ENCODE measurements around the gene GIPC3.

Gene GIPC3

DNA sequence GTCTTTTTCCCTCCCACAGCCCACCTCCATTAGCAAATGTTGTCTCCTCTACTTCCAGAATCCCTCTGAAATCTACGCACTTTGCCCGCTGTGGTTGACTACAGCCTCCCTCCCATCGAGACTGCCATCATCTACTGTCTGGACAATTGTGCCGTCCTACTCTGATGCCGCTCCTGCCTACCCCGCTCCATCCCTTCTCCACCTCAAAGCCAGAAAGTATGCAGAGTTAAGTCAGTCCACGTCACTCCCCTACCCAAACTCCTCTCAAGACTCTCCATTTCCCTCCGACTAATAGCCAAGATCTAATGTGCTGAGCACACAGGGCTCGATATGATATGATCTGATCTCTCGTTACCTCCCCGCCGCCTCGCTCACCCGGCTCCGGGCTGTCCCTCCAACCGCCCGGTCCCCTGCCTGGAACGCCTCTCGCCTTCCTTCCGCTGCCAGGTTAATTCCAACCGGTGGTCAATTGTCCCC lies 40.8 kb downstream of the GIPC3 start:
- TF ChIP-seq, protein P1, sequence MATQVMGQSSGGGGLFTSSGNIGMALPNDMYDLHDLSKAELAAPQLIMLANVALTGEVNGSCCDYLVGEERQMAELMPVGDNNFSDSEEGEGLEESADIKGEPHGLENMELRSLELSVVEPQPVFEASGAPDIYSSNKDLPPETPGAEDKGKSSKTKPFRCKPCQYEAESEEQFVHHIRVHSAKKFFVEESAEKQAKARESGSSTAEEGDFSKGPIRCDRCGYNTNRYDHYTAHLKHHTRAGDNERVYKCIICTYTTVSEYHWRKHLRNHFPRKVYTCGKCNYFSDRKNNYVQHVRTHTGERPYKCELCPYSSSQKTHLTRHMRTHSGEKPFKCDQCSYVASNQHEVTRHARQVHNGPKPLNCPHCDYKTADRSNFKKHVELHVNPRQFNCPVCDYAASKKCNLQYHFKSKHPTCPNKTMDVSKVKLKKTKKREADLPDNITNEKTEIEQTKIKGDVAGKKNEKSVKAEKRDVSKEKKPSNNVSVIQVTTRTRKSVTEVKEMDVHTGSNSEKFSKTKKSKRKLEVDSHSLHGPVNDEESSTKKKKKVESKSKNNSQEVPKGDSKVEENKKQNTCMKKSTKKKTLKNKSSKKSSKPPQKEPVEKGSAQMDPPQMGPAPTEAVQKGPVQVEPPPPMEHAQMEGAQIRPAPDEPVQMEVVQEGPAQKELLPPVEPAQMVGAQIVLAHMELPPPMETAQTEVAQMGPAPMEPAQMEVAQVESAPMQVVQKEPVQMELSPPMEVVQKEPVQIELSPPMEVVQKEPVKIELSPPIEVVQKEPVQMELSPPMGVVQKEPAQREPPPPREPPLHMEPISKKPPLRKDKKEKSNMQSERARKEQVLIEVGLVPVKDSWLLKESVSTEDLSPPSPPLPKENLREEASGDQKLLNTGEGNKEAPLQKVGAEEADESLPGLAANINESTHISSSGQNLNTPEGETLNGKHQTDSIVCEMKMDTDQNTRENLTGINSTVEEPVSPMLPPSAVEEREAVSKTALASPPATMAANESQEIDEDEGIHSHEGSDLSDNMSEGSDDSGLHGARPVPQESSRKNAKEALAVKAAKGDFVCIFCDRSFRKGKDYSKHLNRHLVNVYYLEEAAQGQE (IDR thresholded peaks at IDR 0.05; ENCODE audit: insufficient read depth in 1 of 2, low read depth in 2 of 2, low read length in 2 of 2), result no peak
- TF ChIP-seq POLR2AphosphoS5 (IDR thresholded peaks at IDR 0.05; ENCODE audit: low read depth, low read length), result no peak
- TF ChIP-seq TAF1 (IDR thresholded peaks at IDR 0.05; ENCODE audit: borderline replicate concordance, insufficient read depth, low read length), result no peak
- TF ChIP-seq FOXP2 (optimal IDR thresholded peaks at IDR 0.05; ENCODE audit: borderline replicate concordance, extremely low read depth, extremely low read length, insufficient read depth), result no peak
- TF ChIP-seq SIN3A (IDR thresholded peaks at IDR 0.05; ENCODE audit: borderline replicate concordance, insufficient read depth, low read length), result no peak

DNA sequence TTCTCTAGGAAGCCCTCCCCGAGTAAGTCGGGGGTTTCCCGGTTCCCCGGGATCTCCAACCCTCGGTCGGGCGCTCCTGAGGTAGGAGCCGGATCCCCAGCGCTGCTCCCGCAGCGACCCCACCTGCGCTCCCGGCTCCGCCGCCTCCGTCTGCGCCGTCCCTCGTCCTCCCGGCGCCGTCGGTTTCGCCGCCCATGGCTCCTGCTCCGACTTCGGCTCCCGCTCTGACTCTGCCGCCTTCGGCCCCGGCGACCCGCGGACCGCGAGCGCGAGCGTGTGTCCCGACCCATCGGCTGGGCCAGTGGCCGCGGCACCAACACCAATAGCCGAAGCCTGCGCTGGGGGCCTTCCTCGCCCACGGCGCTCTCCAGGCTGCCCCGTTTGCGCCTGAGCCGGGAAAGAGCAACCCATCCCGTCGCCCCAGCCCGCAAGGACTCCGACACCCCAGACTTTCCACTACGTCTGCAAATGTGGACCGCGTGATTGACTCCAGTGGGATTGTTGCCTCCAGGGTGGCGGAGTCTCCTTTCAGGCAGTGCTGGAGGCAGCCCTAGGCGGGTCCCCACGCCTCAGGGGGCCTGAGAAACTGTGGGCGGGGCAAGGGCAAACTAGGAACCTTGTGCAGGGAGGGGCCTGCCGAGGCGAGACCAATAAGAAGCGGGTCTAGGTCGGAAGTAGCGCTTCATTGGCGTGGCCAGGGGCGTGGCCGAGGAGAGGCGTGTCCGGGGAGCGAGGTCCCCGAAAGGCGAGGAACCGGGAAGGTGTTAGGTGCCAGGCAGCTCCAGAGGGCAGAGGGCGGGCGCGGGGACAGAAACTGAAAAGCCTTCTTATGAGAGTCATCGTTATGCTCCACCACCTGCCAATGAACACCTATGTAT lies 41.4 kb downstream of the GIPC3 start, which contains the start of gene CACTIN:
Gene CACTIN (minus strand): TSS at position 318 of the 878 bp plus-strand sequence. CDS start 28 bp downstream, at position 290.
- peak; percentile 38; the same call in 1 of the 2 replicates for TF ChIP-seq SIN3A (IDR thresholded peaks at IDR 0.05; ENCODE audit: borderline replicate concordance, insufficient read depth, low read length)
- peak; percentile 68; the same call in 1 of the 2 replicates for TF ChIP-seq TAF1 (IDR thresholded peaks at IDR 0.05; ENCODE audit: borderline replicate concordance, insufficient read depth, low read length)
- TF ChIP-seq FOXP2 (optimal IDR thresholded peaks at IDR 0.05; ENCODE audit: borderline replicate concordance, extremely low read depth, extremely low read length, insufficient read depth), result peak; percentile 68
- peak; percentile 80 for TF ChIP-seq POLR2AphosphoS5 (IDR thresholded peaks at IDR 0.05; ENCODE audit: low read depth, low read length)
- TF ChIP-seq, protein P1 (IDR thresholded peaks at IDR 0.05; ENCODE audit: insufficient read depth in 1 of 2, low read depth in 2 of 2, low read length in 2 of 2), result no peak

DNA sequence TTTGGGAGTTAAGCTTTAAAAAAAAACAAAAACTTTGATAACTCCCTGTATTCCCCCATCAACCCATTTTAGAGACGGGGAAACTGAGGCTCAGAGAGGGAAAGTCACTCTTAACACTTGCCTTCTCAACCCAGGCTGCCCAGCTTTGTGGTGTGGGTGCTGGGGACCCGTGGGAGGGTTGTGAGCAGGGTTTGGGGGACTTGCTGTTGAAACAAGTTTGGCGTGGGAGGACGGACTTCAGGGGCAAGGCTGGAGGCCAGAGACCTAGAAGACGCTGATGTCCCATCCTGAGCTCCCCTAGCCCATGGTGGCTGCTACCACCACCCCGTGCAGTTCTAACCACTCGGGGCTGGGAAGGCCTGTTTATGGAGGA lies 42.1 kb downstream of the GIPC3 start:
- TF ChIP-seq, protein P1 (IDR thresholded peaks at IDR 0.05; ENCODE audit: insufficient read depth in 1 of 2, low read depth in 2 of 2, low read length in 2 of 2), result no peak
- no peak for TF ChIP-seq TAF1 (IDR thresholded peaks at IDR 0.05; ENCODE audit: borderline replicate concordance, insufficient read depth, low read length)
- TF ChIP-seq POLR2AphosphoS5 (IDR thresholded peaks at IDR 0.05; ENCODE audit: low read depth, low read length), result no peak
- TF ChIP-seq FOXP2 (optimal IDR thresholded peaks at IDR 0.05; ENCODE audit: borderline replicate concordance, extremely low read depth, extremely low read length, insufficient read depth), result no peak
- no peak for TF ChIP-seq SIN3A (IDR thresholded peaks at IDR 0.05; ENCODE audit: borderline replicate concordance, insufficient read depth, low read length)

DNA sequence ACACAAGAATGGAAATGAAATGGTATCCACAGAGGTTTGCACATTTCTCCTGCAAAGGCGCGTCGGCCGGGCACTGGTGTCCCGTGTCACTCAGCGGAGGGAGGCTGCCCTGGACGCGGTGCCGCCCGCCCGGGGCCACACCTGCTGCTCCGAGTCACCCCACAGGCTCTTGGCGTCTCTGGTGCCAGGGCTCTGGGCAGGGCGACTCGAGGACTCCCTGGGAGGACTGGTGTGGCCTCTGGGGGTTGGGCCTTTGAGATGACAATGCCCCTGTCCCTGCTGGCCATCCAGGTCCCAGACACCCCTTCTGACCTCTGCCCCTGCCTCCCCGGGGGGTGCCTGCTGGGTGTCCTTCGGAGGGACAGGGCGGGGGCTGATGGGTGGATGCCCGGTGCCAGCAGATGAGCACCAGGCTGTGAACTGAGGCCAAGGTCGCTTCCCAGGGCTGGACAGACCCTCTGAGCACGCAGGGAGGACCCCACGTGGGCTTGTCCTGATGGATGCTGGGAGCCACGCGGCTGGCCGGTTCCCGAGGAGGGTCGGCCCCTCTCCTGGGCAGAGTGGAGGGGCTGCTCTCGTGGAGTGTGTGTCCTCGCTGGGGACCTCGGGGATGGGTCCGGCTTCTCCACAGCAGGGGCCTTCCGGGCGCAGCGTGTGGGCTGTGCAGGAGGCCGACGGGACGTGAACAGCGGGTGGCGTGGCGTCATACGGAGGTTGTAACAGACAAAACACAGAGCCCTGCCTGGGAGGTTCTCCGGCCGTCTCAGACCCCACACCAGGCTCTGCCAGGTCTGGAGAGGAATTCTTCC lies 46.0 kb downstream of the GIPC3 start:
- TF ChIP-seq, protein P1 (IDR thresholded peaks at IDR 0.05; ENCODE audit: insufficient read depth in 1 of 2, low read depth in 2 of 2, low read length in 2 of 2), result no peak
- no peak for TF ChIP-seq SIN3A (IDR thresholded peaks at IDR 0.05; ENCODE audit: borderline replicate concordance, insufficient read depth, low read length)
- TF ChIP-seq FOXP2 (optimal IDR thresholded peaks at IDR 0.05; ENCODE audit: borderline replicate concordance, extremely low read depth, extremely low read length, insufficient read depth), result no peak
- no peak for TF ChIP-seq TAF1 (IDR thresholded peaks at IDR 0.05; ENCODE audit: borderline replicate concordance, insufficient read depth, low read length)
- TF ChIP-seq POLR2AphosphoS5 (IDR thresholded peaks at IDR 0.05; ENCODE audit: low read depth, low read length), result no peak

All from PFSK-1 (cell line).